ENCODE results near the gene EHD2.

DNA sequence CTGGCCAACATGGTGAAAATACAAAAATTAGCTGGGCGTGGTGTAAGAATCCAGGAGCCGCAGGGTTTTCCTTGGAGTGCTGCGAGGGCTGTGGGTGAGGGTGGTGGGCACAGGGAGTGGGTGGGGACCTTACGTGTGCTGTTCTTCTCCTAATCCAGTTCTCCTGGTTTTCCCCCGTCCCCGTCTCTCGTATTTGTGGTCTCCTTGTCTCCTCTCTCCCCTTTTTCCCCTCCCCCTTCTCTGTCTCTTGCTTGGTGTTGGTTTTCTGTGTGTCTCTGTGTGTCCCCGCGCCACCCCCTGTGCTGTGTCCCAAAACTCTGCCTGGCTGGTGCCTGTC lies 67.0 kb downstream of the EHD2 start:
- TF ChIP-seq, protein P1, sequence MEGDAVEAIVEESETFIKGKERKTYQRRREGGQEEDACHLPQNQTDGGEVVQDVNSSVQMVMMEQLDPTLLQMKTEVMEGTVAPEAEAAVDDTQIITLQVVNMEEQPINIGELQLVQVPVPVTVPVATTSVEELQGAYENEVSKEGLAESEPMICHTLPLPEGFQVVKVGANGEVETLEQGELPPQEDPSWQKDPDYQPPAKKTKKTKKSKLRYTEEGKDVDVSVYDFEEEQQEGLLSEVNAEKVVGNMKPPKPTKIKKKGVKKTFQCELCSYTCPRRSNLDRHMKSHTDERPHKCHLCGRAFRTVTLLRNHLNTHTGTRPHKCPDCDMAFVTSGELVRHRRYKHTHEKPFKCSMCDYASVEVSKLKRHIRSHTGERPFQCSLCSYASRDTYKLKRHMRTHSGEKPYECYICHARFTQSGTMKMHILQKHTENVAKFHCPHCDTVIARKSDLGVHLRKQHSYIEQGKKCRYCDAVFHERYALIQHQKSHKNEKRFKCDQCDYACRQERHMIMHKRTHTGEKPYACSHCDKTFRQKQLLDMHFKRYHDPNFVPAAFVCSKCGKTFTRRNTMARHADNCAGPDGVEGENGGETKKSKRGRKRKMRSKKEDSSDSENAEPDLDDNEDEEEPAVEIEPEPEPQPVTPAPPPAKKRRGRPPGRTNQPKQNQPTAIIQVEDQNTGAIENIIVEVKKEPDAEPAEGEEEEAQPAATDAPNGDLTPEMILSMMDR (IDR thresholded peaks at IDR 0.05) = no peak
- TF ChIP-seq POLR2A (IDR thresholded peaks at IDR 0.05) = no peak
